HG02981 (cell line): ENCODE data around the gene SEC14L5.

ENCODE experiments used
- ATAC-seq: cut with Tn5 transposase; IDR thresholded peaks from one replicate; pipeline ENCODE4 v1.9.1; 2021; ENCODE audit warnings: mild to moderate bottlenecking, moderate library complexity; ENCODE audit not compliant: unreplicated experiment

SEC14L5 gene

DNA sequence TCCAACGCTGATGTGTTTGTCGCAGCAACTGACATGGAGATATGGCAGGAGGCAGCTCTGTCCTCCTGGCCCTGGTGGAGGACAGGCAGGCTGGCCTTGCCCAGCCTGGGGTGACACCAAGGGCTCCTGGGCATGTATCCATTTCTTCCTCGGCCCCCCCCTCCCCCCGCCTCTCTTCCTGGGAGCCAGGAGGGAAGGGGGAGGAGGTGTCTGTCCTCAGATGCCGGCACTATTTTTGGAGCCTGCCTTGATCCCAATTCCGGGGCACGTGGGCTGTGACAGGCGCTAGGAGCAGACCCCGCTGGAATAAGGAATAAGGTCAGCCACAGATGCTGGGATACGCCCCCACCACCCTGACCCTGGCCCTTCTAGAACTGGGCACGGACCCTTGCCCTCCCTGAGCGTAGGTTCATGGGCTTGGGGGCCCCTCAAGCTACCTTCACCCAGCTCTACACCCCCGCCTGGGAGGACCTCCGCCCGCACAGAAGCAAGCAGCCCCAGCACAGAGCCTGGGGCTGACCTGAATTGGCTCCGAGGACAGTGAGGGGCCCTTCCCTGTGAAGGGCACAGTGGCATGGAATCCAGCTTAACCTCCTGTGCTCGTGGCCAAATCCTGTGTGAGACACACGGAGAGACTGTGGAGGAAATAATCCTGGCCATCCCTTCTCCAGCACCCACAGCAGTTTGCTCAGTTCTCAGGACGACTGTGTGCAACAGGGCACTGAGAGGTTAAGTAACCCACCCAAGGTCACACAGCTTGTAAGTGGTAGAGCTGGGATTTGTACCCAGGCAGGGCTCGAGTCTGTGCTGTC is 24.1 kb downstream of the SEC14L5 start:
- ATAC-seq = no peak

DNA sequence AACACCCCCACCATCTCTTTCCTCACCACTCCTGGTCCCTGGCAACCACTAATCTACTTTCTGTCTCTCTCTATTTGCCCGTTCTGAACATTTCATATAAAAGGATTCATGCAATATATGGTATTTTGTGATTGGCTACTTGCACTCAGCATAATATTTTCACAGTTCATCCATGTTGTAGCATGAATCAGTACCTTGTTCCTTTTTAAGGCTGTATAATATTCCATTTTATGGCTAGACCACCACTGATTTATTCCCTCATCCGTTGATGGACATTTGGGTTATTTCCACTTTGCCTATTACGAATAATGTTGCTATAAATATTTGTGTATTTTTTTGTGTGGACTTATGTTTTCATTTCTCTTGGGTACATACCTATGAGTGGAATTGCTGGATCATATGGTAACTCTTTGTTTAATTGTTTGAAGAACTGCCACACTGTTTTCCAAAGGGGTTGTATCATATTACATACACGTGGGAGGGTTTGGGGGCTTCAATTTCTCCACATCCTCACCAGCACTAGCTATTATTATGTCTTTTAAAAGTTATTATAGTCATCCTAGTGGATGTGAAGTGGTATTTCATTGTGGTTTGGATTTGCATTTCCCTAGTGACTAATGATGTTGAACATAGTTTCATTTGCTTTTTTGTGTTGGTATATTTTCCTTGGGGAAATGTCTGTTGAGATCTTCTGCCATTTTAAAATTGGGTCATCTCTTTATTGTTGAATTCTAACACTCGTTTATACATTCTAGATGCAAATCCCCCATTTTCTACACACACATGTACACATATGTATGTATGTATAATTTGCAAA is 26.3 kb downstream of the SEC14L5 start:
- ATAC-seq = no peak

DNA sequence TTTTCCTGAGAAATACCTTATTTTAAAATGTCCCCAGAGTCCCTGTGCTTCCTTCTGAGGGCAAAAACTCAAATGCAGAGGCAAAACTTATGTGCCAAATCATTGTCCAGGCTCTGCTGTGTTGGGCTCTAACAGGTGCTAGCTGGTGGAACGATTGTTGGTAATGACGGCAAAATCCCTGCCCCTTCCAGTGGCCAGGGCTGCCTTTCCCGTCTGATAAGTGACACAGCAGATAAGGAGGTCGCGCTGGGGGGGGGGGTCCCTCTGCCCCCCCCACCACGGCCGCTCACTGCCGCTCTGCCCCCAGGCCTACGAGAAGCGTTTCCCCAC is 29.1 kb downstream of the SEC14L5 start:
- no peak for ATAC-seq

DNA sequence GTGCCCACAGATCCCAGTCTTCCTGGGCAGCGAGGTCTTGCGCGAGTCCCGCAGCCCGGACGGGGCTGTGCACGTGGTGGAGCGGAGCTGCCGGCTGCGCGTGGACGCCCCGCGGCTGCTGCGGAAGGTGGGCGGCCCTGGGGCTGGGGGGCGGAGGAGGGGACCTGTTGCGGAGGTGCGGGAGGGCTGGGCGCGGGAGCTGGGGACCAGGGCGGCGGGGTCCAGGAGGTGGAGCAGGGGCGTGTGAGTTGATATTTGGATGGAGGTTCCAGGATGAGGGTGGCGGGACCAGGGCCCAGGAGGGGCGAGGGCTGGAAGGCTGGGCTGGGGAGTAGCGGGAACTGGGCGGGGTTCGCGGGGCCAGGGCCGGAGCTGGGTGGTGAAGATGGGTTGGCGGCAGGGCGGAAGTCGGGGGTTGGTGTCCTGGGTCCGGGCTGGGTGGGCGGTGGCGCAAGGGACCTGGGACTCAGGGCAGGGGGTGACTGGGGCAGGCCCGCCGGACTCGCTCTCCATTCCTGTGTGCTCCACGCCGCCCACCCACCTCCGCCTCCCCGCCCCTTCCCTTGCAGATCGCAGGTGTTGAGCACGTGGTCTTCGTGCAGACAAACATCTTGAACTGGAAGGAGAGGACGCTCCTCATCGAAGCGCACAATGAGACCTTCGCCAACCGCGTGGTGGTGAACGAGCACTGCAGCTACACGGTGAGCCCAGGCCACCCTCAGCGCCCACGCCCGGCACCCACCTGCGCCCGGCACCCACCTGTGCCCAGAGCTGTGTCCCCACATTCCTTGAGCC is 29.6 kb downstream of the SEC14L5 start:
- no peak for ATAC-seq

DNA sequence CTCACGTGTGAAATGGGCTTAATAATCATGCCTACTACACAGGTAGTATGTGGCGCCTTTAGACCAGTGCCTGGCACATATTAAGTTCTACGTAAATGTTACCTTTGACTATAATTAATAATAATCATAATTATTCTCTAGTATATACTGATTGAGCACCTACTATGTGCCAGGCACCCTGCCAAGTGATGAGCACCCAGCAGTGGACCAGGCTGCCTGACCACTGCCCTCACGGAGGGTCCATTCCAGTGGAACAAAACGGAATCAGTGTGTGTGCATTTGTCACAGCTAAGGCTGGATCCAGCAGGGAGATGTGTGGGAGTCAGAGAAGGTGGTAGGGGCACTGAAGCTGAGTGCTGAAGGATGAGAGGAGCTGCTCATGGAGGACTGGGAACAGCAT is 30.5 kb downstream of the SEC14L5 start:
- ATAC-seq = no peak

DNA sequence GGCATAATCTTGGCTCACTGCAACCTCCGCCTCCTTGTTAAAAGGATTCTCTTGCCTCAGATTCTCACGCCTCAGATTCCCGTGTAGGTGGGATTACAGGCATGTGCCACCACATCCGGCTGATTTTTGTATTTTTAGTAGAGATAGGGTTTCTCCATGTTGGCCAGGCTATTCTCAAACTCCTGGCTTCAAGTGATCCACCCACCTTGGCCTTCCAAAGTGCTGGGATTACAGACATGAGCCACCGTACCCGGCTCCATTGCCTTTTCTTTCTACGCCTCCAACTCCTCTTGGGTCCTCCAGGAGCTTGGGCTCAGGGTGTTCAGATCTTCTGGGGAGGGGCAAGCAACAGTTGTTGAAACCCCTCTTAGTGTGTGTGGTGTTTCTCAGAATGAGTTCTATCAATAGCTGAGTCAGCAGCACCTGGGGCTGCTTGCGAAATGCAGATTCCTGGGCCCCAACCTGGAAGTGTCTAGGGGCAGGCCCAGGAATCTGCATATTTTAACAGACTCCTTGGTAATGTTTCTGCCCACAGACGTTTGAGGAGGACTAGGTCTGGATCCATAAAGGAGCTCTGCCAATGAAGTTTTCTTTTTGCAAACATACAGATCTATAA is 31.4 kb downstream of the SEC14L5 start:
- ATAC-seq = no peak

DNA sequence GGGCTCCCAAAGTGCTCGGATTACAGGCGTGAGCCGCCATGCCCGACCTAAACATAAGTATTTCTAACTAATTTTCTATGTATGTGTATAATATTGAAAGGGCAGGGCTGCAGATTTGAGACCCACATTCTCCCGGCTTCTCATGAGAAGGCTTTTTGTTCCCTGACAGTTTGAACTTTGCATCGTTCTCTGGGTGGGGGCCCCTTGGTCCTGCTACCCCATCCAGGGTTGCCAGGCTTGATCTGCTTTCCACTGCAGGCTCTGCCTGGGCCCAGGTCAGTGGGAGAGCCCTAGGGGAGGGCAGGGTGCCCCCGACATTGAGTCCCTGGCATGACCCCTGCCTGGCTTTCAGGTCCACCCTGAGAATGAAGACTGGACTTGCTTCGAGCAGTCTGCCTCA is 32.3 kb downstream of the SEC14L5 start:
- no peak for ATAC-seq

DNA sequence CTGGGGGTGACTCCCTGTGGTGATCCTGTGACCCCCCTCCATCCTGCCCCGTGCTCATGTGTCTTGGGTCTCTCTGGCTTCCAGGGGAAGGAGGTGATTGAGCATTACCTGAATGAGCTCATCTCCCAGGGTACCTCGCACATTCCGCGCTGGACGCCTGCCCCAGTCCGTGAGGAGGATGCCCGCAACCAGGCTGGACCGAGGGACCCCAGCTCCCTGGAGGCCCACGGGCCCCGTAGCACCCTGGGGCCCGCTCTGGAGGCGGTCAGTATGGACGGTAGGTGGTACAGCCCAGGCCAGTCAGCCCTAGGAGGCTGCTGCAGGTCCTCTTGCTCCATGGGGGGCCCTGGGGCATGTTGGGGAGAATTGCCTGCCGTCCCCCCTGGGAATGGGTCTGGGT is 33.6 kb downstream of the SEC14L5 start:
- ATAC-seq = no peak

DNA sequence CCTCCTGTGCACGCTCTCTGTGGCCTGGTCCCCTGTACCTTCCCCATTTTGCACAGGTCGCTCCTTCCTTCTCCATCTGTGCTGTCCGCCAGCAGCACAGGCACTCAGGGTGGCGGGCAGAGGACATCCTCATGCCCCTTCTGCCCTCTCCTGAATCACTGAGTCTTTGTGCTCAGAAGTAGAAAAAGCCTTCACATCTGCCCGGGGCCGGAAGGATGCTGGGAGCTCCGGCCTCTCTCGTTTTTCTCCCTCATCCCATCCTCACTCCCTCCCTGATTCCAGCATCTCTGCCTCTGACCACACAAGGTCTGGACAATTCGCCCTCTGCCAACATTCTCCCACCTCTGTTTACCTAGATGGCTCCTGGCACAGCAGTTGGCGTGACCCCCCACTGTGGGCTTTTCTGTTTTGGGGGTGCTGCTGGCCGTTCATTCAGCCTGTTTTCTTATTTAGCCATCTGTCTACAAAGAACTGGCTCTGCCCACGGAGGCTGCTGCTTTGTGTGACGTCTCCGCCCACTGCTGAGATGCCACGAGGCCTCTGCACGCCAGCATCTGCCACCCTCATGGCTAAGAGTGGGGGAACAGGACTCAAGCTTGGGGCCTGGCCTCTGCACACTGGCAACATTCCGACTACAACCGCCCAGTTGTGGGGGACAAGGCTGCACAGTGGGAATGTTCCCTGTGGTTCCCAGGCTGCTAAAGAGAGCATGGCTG is 36.7 kb downstream of the SEC14L5 start:
- ATAC-seq = no peak

DNA sequence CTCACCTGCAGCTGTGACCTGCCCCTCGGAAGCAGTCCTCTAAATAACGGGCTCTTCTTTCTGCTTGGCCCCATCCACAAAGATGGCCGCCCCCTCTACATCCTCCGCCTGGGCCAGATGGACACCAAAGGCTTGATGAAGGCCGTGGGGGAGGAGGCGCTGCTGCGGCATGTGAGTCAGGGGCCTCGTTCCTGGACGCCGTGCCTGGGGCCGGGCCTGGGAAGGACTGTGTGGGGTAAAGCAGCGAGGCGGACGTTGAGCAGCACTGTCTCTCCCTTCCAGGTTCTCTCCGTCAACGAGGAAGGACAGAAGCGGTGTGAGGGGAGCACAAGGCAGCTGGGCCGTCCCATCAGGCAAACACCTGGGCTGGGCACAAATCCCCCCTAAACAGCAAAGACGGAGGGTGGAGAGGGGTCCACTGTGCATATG is 42.5 kb downstream of the SEC14L5 start:
- ATAC-seq = no peak

DNA sequence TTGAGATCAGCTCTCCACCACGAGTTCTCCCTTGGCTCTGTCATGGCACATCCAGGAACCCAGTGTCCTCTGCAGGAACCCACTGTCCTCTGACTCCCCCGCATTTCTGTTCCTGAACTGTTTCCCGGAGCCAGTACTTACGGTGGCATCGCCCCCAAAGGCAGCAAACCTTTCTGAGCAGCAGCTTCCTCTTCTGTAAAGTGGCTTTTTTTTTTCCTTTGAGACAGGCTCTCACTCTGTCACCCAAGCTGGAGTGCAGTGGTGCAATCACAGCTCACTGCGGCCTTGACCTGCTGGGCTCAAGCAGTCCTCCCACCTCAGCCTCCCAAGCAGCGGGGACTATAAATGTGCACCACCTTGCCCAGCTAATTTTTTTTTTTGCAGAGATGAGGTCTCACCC is 43.4 kb downstream of the SEC14L5 start:
- no peak for ATAC-seq

DNA sequence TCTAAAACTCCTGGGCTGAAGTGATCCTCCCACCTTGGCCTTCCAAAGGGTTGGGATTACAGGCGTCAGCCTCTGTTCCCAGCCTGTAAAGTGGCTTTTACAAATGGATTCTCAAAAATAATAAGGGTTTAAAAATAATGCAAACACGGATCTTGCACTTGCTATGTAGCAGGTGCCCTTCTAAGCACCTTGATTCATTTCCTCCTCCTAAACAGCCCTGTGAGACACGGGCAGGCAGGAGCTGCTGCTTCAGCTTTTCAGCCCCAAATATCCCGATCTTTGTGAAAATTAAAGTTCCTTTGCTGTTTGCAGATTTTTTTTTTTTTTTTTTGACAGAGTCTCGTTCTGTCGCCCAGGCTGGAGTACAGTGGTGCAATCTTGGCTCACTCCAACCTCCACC is 43.9 kb downstream of the SEC14L5 start:
- no peak for ATAC-seq

DNA sequence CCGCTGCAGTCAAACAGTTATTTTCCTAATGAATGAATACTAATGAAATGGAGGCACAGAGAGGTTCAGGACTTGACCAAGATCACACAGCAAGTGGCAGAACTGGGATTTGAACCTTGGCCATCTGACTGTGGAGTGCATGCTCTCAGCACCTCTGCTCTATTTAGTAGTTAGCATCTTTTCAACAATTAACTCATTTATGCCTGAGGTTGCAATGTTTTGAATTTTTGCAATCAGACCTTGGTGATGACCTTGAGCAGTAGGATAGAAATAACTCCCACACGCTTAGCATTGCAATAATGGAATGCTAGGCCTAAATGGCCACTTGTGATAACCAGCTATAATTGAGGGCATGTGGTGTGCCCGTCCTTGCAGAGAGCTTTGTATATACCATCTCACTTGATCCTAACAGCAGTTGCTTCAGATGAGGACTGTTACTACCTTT is 44.6 kb downstream of the SEC14L5 start:
- no peak for ATAC-seq

DNA sequence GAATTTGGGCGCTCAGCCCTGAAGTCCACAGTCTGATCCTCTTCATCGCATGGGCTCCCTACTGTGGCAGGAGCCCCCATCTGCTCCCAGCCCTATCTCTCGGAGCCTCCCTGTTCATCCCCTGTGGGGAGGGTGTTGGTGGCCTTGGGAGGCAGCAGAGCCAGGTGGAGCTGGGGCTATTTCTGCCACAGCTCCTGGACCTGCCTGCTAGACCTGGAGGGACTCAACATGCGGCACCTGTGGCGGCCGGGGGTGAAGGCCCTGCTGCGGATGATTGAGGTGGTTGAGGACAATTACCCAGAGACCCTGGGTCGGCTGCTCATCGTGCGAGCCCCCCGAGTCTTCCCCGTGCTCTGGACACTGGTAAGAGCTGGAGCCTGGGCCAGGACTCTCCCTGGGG is 45.1 kb downstream of the SEC14L5 start:
- ATAC-seq = no peak

DNA sequence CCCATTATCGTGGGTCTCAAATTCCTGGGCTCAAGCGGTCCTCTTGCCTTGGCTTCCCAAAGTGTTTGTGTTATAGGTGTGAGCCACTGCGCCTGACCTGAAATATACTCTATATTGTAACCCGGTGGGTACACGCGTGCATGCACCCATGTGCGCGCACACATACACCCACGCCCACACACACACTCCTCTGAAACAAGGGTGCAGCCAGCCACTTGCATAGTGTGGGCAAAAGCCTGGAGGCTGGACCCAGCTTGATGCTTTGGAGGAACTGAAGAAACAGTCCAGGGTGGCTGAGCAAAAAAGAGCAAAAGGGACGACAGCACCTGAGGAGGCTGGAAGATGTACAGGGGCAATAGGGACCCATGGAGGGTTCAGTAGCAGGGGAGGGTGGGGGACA is 45.7 kb downstream of the SEC14L5 start:
- ATAC-seq = no peak

DNA sequence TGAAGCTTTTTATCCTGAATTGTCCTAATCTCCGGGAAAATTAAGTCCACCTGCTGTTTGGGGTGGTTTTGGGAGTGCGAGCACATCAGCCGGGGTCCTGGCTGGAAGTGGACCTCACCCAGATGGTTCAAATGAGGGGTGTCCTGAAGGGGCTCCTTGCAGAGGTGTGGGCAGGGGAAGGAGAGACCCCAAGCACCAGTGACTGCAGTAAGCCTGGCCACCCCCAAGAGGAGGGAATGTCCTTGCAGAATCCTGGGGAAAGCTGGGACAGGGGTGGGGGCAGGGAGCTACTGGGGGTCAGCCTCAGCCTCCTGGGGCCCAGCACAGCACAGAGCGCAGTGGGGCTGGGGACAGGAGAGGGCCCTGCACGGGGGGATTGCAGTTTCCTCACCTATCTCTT is 46.2 kb downstream of the SEC14L5 start:
- ATAC-seq = no peak

DNA sequence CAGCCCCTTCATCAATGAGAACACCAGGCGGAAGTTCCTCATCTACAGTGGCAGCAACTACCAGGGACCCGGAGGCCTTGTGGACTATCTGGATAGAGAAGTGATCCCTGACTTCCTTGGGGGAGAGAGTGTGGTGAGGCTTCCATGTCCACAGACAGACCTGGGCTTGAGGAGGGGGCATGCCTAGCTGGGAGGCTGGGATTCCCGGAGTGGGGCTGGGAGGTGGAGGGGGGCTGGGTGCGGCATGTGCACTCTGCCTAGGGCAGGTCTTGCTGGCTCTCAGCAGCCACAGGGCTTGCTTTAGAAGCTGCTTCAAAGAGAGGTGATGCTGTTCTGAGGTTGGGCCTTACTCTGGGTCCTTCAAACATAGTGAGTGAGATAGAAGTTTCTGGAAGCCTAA is 47.8 kb downstream of the SEC14L5 start:
- ATAC-seq = no peak

DNA sequence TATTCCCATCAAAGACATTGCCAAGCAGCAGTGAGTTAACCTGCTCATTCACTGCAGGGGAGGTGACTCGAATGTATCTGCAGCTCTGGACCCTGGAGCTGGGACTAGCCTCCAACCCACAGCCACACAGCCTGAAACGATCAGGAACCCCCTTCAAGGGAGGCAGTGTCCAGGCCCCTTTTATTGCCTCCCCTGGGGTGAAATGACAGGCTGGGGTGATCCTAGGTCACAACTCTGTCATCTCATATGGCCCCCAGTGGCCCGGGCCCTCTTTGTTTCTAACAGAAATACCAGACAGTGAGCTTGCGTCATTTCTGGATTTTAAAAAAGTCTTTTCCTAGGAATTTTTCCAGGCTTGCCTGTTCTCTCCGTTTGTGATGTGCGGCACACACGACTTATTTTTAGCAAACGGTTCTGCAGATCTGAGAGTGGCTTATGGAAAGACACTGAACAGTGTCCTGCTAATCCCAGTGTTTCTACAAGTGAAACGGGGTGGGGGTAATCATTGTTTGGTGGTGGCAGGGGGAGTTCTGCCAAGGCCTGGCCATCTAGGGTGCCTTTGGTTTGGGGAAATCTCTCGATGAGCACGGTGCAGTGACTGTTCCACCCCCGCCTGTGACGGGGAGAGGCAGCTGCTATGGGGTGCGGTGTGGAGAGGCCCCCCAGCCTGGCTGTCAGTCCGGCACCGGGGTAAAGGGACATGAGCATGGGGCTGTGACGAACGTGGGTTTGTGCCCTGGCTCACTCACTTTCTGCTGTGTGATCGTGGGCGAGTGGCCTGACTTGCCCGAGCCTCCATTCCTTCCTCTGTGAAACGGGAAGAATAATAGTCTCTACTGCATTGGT is 48.4 kb downstream of the SEC14L5 start:
- no peak for ATAC-seq

DNA sequence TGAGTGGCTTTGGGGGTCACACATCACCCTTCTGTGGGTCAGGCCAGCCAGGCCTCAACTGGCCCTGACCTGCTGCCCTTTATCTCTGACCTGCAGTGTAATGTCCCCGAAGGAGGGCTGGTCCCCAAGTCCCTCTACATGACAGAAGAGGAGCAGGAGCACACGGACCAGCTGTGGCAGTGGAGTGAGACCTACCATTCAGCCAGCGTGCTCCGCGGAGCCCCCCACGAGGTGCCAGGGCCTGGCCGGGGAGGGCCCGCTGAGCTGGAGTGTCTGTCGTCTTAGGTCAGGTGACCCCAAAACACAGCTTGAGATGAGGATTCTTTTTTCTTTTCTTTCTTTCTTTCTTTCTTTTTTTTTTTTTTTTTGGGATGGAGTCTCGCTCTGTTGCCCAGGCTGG is 49.1 kb downstream of the SEC14L5 start:
- no peak for ATAC-seq

DNA sequence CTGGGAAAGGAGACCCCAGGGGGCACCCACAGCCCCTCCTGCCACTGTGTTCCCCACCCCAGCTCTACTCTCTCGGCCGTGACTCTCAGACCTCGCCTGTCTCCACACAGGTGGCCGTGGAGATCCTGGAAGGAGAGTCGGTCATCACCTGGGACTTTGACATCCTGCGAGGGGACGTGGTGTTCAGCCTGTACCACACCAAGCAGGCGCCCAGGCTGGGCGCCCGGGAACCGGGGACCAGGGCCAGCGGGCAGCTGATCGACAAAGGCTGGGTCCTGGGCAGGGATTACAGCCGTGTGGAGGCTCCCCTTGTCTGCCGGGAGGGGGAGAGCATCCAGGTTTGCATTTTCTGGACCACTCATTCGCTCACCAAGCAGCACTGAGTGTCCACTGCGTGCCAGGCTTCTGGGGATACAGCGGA is 50.2 kb downstream of the SEC14L5 start:
- no peak for ATAC-seq
